Ramos (cell line): ENCODE data around the gene CNTNAP2.

ENCODE experiments used
- in situ Hi-C: fragments of 300-500 bp; cut with MboI; formaldehyde crosslinking; loops from one replicate; pipeline ENCODE4 v1.14.3; 2022; ENCODE audit warnings: low sequenced_read_pairs; ENCODE audit not compliant: unreplicated experiment

CNTNAP2 gene

DNA sequence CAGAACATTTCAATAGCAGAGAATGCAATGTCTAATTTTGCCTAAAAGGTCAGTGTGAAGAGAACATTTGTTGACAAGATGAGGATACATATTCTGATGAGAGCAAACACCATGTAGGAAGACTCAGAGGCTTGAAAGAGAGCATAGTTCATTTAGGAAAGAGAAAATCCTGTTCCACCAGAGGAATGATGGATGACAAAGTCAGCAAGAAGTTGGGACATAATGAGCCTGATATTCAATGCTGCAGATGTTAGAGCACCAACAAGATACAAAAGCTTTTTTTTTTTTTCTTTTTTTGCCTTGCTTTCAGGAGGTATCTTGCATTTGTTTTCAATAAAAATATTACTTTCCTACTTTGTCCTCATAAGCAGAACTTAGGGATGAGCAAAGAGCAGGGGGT lies 1522.0 kb downstream of the CNTNAP2 start:
- in situ Hi-C loops, result no loop called here

DNA sequence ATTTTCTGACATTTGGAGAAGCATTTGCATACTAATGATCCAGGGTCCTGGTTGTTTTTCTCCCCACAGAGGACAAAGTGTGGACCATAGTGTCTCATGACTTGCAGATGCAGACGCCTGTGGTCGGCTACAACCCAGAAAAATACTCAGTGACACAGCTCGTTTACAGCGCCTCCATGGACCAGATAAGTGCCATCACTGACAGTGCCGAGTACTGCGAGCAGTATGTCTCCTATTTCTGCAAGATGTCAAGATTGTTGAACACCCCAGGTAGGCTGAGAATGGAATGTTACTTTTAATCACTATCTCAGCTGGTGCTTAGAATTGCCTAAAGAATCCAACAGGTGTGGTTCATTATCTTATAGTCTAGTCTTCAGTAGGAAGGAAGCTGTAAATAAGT lies 1522.4 kb downstream of the CNTNAP2 start:
- in situ Hi-C loops, result no loop called here

- in situ Hi-C loops, result no loop called here
These were observed 1523.2 kb downstream of the CNTNAP2 start for GRCh38 chr7:147639751-147640150.

DNA sequence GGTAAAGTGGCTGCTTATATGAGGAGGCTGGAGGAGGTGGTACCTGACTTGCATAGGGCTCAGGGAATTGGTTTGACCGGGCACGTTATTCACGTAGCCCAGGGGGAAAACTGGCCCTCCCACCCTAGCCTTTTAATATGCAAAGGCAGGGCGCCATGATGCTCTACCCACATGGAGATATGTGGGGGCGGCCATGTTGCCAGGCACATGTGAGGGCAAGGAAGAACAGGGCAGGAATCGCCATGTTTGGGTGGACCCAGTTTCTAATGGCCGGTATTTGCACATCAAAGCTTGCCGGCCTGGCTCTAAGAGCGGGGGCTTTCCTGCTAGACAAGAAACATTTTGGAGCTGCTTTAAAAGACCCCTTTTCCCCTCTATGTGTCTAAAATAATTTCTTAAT lies 1524.2 kb downstream of the CNTNAP2 start:
- in situ Hi-C loops, result no loop called here

DNA sequence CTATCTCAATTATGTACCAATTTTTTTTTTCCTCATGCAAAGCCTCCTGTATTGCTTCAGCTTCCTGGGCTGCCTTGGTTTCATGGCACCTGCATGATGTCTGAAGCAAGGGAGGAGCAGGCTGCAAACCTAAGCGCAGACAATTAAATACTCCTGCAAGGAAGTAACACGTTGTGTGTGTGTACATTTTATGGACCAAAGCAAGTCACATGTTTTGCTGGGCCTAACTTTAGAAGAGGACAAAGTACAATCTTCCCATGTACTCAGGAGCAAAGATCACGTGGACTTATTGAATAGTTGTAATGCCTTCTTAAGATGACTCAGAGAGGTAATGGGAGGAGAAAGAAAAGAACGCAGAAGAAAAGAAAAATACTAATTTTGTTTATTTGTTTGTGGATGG lies 1530.0 kb downstream of the CNTNAP2 start:
- in situ Hi-C loops, result no loop called here

DNA sequence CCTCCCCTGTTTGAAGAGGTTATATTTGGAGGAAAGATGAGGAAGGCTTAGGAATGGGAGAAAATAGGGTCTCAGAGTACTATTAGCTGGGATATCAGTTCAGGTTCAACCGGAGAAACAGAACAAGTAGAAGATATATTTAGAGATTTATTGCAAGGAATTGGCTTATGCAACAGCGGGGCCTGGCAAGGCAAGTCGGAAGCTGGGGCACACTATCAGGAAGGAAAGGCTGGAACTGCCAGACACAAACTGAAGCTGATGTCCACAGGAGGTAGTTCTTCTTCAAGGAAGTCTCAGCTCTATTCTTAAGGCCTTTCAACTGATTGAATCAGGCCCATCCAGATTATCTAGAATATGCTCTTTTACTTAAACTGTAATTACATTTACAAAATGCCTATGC lies 1534.4 kb downstream of the CNTNAP2 start:
- in situ Hi-C loops, result no loop called here

DNA sequence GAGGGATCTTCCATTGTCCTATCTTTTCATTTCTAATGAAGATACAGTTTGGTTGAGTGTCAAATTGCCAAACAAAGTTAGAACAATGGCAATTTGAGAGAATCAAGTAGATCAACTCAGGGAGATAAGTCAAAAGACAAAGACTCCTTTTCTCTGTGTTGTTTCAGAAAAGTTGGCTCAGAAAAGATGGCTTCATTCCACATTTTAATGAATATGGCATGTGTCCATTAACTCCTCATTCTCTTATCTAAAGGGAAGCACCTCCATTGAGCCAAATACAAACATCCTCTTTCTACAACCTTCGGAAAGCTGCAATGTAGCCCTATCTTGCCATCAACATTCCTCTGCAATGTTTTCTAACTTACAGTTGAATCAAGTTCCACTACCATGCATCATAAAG lies 1535.0 kb downstream of the CNTNAP2 start:
- in situ Hi-C loops, result no loop called here

DNA sequence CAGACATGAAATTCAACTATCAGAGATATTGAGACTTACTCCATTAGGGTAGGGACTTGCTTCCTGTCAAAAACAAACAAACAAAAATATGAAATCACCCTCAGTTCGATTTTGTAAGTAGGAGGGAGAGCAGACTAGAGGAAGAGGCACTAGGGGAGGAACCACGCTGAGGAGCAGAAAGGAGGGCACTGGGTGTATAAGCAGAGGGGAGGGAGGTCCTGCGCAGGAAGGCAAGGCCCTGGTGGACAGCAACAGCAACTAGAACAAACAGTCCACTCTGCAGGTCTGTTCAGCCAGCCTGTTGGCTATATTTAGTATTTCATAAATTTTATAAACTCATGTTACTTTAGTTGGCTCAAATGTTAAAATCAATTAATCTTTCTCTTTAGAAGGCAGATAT lies 1536.9 kb downstream of the CNTNAP2 start:
- in situ Hi-C loops, result no loop called here

DNA sequence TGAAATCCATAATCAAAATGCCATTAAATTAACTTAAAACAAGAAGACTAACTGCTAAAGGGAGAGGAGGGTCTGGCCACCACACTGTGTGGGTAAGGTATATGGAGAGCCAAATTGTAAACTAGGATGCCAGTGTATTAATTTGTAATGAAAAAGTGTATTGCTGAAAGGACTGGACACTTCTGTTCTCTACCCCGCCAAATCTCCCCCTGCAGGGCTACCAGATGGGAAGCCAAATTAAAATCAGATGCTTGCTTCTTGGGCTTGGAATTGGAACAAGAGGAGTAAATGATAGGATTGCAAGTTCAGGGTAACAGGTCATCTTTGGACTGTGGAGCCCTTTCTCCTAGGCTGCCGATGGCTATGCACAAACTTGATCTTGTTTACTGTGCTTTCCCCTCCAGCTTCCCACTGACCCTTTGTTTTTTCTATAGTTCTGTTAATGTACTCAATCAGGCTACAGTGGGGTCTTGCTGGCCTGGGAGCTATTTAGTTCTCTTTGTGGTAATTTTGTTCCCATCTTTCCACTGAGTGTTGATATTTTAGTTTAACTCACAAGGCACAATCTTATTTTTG lies 1541.9 kb downstream of the CNTNAP2 start:
- in situ Hi-C loops, result no loop called here

- in situ Hi-C loops, result no loop called here
These were observed 1542.7 kb downstream of the CNTNAP2 start for GRCh38 chr7:147659036-147659995.

- in situ Hi-C loops, result no loop called here
These were observed 1547.9 kb downstream of the CNTNAP2 start for GRCh38 chr7:147664541-147664940.

DNA sequence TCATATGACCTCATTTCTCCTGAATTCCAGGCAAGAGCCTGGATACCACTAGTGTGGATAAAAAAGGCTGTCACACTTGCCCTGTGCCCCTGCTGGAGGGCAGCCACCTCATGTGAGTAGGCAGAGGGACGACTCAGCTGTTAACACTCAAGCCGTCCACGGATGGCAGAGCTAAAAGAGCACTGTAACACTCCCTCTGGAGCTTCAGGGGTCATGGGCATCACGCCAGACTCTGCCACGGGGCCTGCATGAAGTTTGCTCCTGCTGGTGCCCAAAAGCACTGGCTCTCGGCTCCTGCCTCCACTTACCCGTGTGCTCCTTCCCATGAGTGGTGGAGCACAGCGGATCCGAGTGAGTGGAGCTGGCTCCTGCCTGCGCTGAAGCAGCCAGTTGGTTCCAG lies 1554.2 kb downstream of the CNTNAP2 start:
- in situ Hi-C loops, result no loop called here

DNA sequence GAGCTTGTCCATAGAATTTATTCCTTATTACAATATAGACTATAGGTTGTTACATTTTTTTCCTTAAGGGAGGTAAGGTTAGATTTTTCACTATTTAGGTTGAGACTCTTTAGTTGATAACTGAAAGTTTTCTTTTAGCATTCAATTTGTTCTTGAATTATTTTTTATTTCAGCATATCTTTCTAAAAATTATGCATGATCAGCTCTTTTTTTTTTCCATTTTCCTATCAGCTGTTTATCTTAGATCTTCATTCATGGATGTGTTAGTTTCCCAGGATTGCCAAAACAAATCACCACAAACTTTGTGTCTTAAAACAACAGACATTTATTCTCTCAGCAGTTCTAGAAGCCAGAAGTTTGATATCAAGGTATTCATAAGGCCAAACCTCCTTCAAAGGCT lies 1558.1 kb downstream of the CNTNAP2 start:
- in situ Hi-C loops, result no loop called here

GRCh38 chr7:147678943-147679342 lies 1562.3 kb downstream of the CNTNAP2 start:
- in situ Hi-C loops, result no loop called here

GRCh38 chr7:147681530-147681929 lies 1564.9 kb downstream of the CNTNAP2 start:
- in situ Hi-C loops, result no loop called here

DNA sequence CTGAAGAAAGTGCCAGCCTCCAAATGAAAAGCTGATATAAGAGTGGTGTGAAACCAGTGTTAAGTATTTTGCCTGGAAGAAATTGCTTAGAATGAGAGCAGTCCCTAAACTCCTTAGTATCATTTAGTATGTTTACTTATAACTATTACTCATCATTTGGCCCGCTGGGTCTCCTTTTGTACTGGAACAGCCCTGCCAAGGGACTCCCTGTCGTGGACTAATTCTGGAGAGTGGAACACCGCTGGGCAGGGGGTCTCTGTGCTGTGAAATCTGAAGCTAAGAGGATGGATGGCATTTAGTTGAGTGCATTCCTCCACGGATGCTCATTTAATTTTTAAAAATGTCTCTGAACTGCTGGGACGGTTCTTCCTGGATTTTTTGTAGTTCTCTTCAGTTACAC lies 1584.1 kb downstream of the CNTNAP2 start:
- in situ Hi-C loops, result no loop called here

GRCh38 chr7:147707926-147708325 lies 1591.3 kb downstream of the CNTNAP2 start:
- in situ Hi-C loops, result no loop called here

DNA sequence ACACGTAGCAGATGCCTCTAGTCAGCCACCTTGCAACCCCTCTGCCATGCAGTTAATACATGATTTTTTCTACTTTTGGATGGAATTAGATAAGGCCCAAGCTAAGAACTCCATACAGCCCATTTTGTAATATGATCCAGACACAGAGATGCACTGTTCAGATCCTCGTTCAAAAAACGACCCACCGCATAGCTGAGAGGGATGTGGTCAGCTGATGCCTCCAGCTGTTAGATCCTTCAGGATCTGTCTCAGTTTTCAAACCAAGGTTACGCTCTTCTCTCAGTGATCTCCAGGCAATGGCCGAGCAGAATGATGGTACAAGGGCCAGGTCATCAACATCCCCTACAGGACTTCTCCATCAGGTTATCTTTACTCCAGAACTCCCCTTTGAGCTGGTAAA lies 1592.3 kb downstream of the CNTNAP2 start:
- in situ Hi-C loops, result no loop called here

GRCh38 chr7:147711447-147711846 lies 1594.8 kb downstream of the CNTNAP2 start:
- in situ Hi-C loops, result no loop called here

DNA sequence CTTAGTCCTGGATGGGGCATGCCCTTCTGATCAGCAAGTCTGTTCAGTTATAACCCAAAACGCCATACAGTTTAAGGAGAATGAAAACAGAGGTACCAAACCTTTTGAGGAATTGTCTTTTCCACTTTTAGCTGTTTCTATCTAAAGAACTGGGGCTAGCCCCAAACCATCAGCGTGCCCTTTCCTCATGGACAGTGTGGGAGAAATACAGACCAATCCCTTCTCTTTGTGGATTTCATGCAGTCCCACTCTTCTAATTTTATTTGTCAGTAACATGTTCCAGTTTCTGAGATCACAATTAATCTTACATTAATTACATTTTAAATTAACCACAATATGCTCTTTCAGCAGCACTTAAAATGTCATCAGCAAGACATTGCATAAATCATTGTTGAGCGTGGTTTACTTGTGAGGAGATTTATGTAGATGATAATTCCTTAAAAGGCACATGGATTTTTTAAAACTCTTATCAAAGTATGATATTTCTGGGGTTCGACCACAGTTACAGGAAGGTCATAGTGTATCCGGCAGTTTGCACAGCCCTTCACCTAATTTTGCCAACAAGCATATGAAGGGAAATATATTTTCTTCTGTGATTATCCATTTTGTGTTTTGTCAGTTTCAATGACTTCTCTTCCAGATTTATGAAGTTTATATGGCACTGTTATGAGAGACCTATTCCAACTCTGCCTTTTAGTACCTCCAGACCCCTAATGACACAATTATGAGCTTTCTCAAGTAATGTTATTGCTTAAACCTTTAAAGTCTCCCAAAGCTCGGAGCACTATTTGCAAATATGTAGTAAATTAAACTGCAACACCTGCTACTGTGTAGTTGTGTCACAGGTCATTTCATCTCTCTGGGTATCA lies 1605.6 kb downstream of the CNTNAP2 start:
- in situ Hi-C loops, result no loop called here

GRCh38 chr7:147723536-147723935 lies 1606.9 kb downstream of the CNTNAP2 start:
- in situ Hi-C loops, result no loop called here
